Neural progenitor cell (in vitro differentiated cells): ENCODE measurements around the gene INSR. TPM values are rescaled to one million over a fixed set of nuclear protein-coding genes. Genes with fewer than 3 reads are reported as not detected.

Experiments used
- DNase-seq: peaks from one replicate; pipeline ENCODE4 v3.0.0-alpha.2; 2016; ENCODE audit warnings: low spot score
- H2AFZ ChIP-seq: fragments of 200-600 bp; sonication (generic); replicated peaks from 2 replicates; pipeline ENCODE4 v1.6.1; 2016; ENCODE audit warnings: antibody characterized with exemption
- H3F3A ChIP-seq: fragments of 200-600 bp; sonication (generic); 2 replicates; pipeline ENCODE4 v1.6.1; 2016; ENCODE audit warnings: antibody characterized with exemption, low read depth
- H3K27ac ChIP-seq: fragments of 200-600 bp; sonication (generic); 2 replicates; pipeline ENCODE4 v1.5.1; 2016; ENCODE audit warnings: mild to moderate bottlenecking
- H3K27me3 ChIP-seq: fragments of 200-600 bp; sonication (generic); 2 replicates; pipeline ENCODE4 v1.6.1; 2016; ENCODE audit warnings: mild to moderate bottlenecking, moderate library complexity
- H3K36me3 ChIP-seq: fragments of 200-600 bp; sonication (generic); 2 replicates; pipeline ENCODE4 v1.5.1; 2016
- H3K4me1 ChIP-seq: fragments of 200-600 bp; sonication (generic); 2 replicates; pipeline ENCODE4 v1.6.1; 2016; ENCODE audit warnings: mixed run types
- H3K4me2 ChIP-seq: fragments of 200-600 bp; sonication (generic); 2 replicates; pipeline ENCODE4 v1.6.1; 2016
- H3K4me3 ChIP-seq: fragments of 200-600 bp; sonication (generic); 2 replicates; pipeline ENCODE4 v1.5.1; 2016
- H3K79me2 ChIP-seq: fragments of 200-600 bp; sonication (generic); 2 replicates; pipeline ENCODE4 v1.6.1; 2016; ENCODE audit warnings: low read depth
- H3K9ac ChIP-seq: fragments of 200-600 bp; sonication (generic); 2 replicates; pipeline ENCODE4 v1.6.1; 2016
- H3K9me3 ChIP-seq: fragments of 200-600 bp; sonication (generic); 2 replicates; pipeline ENCODE4 v1.5.1; 2016; ENCODE audit warnings: low read depth
- H4K20me1 ChIP-seq: fragments of 200-600 bp; sonication (generic); 2 replicates; pipeline ENCODE4 v1.6.1; 2016; ENCODE audit warnings: low read depth
- H3K27ac Mint-ChIP-seq: 3 replicates; pipeline ENCODE4 v1.8.0; 2021; ENCODE audit warnings: mixed read lengths
- H3K27me3 Mint-ChIP-seq: 2 replicates; pipeline ENCODE4 v1.8.0; 2022; ENCODE audit warnings: low read depth, mild to moderate bottlenecking, inconsistent platforms, moderate library complexity, mixed read lengths; ENCODE audit not compliant: insufficient read depth
- H3K36me3 Mint-ChIP-seq: 3 replicates; pipeline ENCODE4 v1.8.0; 2021; ENCODE audit warnings: mixed read lengths
- H3K4me1 Mint-ChIP-seq: 3 replicates; pipeline ENCODE4 v1.8.0; 2021; ENCODE audit warnings: mixed read lengths
- H3K4me3 Mint-ChIP-seq: 3 replicates; pipeline ENCODE4 v1.8.0; 2021; ENCODE audit warnings: mild to moderate bottlenecking, moderate library complexity, mixed read lengths
- H3K9me3 Mint-ChIP-seq: 3 replicates; pipeline ENCODE4 v1.8.0; 2020; ENCODE audit warnings: mixed read lengths
- CTCF ChIP-seq: fragments of 200-600 bp; sonication (generic); IDR thresholded peaks from 2 replicates; pipeline ENCODE4 v1.5.1; 2017; ENCODE audit warnings: antibody characterized with exemption, mild to moderate bottlenecking
- EZH2 ChIP-seq: fragments of 200-600 bp; sonication (generic); IDR thresholded peaks from 2 replicates; pipeline ENCODE4 v1.6.1; 2017; ENCODE audit warnings: antibody characterized with exemption, mild to moderate bottlenecking, moderate library complexity
- EZH2phosphoT487 ChIP-seq: fragments of 200-600 bp; sonication (generic); IDR thresholded peaks from 2 replicates; pipeline ENCODE4 v1.6.1; 2017; ENCODE audit warnings: antibody characterized with exemption
- total RNA-seq: library from RNA; depleted of rRNA; stranded (reverse); fragments of >200 nt; gene quantifications from 2 replicates; pipeline ENCODE4 v1.2.3, GENCODE V29; 2015; ENCODE audit warnings: low replicate concordance

INSR gene
- total RNA-seq, 1 donor from 2014 or later: 20.8 TPM

GRCh38 chr19:7258041-7258839 lies 36.0 kb downstream of the INSR start:
- H3K4me3 Mint-ChIP-seq: no peak overlapping the region
- no peaks in the 10 kb centered on the region for H3K9me3 ChIP-seq
- no peaks in the 10 kb centered on the region for H3K27me3 ChIP-seq
- TF ChIP-seq EZH2phosphoT487 (no peak), EZH2 (no peak)
- no peak for DNase-seq
- peaks cover 4% of the 10 kb centered on the region for H3F3A ChIP-seq
- peaks cover 3% of the 10 kb centered on the region for H3K4me1 Mint-ChIP-seq
- no peak overlapping the region for H3K4me2 ChIP-seq
- no peaks in the 10 kb centered on the region for H3K36me3 ChIP-seq
- no peaks in the 10 kb centered on the region for H3K9me3 Mint-ChIP-seq
- H4K20me1 ChIP-seq: no peaks in the 10 kb centered on the region
- peaks cover 28% of the 10 kb centered on the region for H3K79me2 ChIP-seq
- H3K27ac ChIP-seq: no peak overlapping the region
- peaks cover 4% of the 10 kb centered on the region for H3K27me3 Mint-ChIP-seq
- no peak overlapping the region for H3K27ac Mint-ChIP-seq
- H2AFZ ChIP-seq: no peak overlapping the region
- no peaks in the 10 kb centered on the region for H3K36me3 Mint-ChIP-seq
- H3K4me1 ChIP-seq: no peaks in the 10 kb centered on the region
- no peak overlapping the region for H3K9ac ChIP-seq
- no peak overlapping the region for H3K4me3 ChIP-seq

- Mint-ChIP-seq H3K27me3 (peaks cover 4% of the 10 kb centered on the region), H3K9me3 (no peaks in the 10 kb centered on the region), H3K4me3 (no peak overlapping the region), H3K4me1 (no peaks in the 10 kb centered on the region), H3K27ac (no peak overlapping the region), H3K36me3 (no peaks in the 10 kb centered on the region)
- Histone ChIP-seq H2AFZ (no peak overlapping the region), H3K4me2 (no peak overlapping the region), H4K20me1 (no peaks in the 10 kb centered on the region), H3K79me2 (peaks cover 28% of the 10 kb centered on the region), H3K9me3 (no peaks in the 10 kb centered on the region), H3K36me3 (no peaks in the 10 kb centered on the region), H3F3A (peaks cover under 1% of the 10 kb centered on the region), H3K4me1 (no peaks in the 10 kb centered on the region), H3K27me3 (no peaks in the 10 kb centered on the region), H3K27ac (no peak overlapping the region), H3K4me3 (no peak overlapping the region), H3K9ac (no peak overlapping the region)
- TF ChIP-seq CTCF (no peak), EZH2phosphoT487 (no peak), EZH2 (no peak)
- no peak for DNase-seq
Observed at GRCh38 chr19:7257148-7258040, 36.8 kb downstream of the INSR start.

GRCh38 chr19:7255631-7256030 lies 38.6 kb downstream of the INSR start:
- H3K36me3 Mint-ChIP-seq: no peaks in the 10 kb centered on the region
- Histone ChIP-seq H3K27me3 (no peaks in the 10 kb centered on the region), H3K79me2 (peaks cover 14% of the 10 kb centered on the region), H3K4me3 (no peak overlapping the region), H3K9me3 (no peaks in the 10 kb centered on the region), H2AFZ (no peak overlapping the region), H3K4me1 (no peaks in the 10 kb centered on the region), H3K4me2 (no peak overlapping the region), H3K27ac (no peak overlapping the region), H4K20me1 (no peaks in the 10 kb centered on the region), H3K9ac (no peak overlapping the region), H3F3A (no peaks in the 10 kb centered on the region), H3K36me3 (no peaks in the 10 kb centered on the region)
- no peaks in the 10 kb centered on the region for H3K4me1 Mint-ChIP-seq
- TF ChIP-seq EZH2 (no peak), CTCF (no peak), EZH2phosphoT487 (no peak)
- peaks cover 2% of the 10 kb centered on the region for H3K27me3 Mint-ChIP-seq
- no peak for DNase-seq
- no peak overlapping the region for H3K4me3 Mint-ChIP-seq
- no peak overlapping the region for H3K27ac Mint-ChIP-seq
- no peaks in the 10 kb centered on the region for H3K9me3 Mint-ChIP-seq
